GM18861 (cell line): ENCODE data around the gene TNFRSF19.

ENCODE experiments used
- ATAC-seq: cut with Tn5 transposase; IDR thresholded peaks from one replicate; pipeline ENCODE4 v1.9.1; 2021; ENCODE audit not compliant: unreplicated experiment

TNFRSF19 gene

DNA sequence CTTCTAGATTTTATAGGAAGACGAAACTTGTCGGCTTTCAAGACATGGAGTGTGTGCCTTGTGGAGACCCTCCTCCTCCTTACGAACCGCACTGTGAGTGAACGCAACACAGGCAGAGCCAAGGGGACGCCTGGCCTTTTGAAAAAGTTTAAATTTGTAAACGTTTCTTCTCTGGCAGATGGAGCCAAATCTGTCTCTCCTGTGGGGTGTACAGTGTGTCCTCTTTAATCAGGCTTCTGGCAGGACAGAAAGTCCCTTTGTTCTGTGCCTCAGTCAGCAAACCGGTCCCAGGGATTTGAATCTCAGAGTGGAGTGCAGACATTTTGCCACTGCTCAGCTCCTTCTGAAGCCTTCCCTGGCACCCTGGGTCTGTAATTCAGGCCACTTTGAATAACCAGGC, 56.5 kb downstream of the TNFRSF19 start:
- ATAC-seq: no peak

DNA sequence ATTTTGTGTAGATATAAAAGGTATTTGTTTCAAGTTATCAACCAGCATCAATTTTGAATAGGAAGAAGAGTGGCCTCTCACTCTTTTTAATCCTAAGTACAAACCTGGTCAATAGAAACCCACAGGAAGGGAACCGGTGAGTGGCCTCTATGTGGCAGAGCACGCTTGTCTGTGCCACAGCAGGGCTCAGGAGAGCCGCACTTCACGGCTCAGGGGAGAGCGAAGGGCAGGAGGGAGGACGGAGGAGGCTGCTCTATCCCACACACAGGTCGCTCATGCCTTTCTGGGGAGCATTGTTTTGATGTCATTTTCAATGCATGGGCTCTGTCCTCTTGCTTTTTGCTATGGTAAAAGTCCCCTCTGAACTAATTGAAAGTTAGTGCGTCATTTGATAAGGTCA, 57.2 kb downstream of the TNFRSF19 start:
- ATAC-seq: no peak

- no peak for ATAC-seq
These were observed 58.0 kb downstream of the TNFRSF19 start for GRCh38 chr13:23628250-23628649.

GRCh38 chr13:23628765-23629565, 58.8 kb downstream of the TNFRSF19 start:
- ATAC-seq: no peak

GRCh38 chr13:23629566-23630272, 59.5 kb downstream of the TNFRSF19 start:
- no peak for ATAC-seq

DNA sequence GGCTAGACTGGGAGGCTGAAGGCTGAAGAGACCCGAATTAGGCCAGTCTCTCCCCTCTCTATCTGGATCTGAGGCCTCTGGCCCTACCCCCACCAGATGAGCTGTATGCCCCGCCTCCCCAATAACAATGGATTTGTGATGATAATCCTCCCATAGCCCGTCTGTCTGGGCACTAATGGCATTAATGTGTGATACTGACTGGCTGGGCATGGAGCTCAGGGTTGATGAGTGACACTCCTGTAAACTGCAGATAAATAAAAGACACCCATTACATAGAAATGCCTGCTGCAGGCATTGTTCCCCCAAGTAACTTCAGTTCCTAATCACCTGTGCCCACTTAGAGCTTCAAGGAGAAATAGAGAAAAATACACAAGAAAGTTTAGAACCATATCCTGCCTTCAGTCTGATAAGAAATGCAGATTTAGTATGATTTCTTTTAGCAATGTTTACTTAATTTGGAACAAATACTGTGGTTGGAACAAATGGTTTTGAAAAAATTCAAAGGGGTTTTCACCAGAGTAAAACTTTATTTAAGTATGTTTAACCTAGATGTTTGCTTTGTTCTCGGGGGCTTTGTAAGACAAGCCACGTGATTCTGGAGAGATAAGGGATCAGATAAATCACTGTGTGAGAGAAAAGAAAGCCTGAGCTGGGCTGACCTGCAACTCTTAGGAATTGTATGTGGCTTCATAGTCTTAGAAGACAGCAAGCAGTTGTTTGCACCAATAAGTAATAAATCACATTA, 60.3 kb downstream of the TNFRSF19 start:
- no peak for ATAC-seq

DNA sequence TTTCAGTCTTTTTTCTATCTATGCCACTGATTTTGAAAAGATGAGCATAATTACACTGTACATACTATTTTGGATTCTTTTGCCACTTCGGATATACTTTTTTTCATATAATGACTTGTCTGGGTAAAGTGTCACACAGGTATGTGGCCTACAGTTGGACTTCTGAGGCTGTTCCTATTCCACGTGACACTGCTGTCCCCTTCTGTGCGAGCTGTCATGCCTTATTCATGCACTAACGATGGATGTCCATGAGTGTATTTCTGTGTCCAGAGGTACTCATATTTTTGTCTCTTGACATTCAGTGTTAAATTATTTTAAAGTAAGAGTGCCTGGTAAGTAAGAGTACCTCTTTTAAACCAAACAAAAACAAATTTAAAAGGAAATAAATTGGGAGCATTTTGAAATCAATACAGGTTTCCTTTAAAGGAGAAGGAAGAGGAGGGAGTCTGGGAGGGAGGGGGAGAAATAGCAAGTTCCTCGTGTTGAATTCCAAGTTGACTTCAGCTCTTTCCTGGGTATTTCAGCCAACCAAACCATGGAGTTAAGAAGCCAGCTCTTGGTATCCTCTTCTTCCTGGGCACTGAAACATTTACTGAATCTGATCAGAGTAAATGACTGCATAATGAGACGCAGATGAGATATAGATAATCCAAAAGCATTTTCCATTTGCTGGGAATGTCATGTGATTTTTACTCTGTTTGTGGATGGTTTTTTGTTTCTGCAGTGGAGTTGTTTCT, 61.3 kb downstream of the TNFRSF19 start:
- no peak for ATAC-seq

- no peak for ATAC-seq
These were observed 61.9 kb downstream of the TNFRSF19 start for GRCh38 chr13:23632048-23632582.

DNA sequence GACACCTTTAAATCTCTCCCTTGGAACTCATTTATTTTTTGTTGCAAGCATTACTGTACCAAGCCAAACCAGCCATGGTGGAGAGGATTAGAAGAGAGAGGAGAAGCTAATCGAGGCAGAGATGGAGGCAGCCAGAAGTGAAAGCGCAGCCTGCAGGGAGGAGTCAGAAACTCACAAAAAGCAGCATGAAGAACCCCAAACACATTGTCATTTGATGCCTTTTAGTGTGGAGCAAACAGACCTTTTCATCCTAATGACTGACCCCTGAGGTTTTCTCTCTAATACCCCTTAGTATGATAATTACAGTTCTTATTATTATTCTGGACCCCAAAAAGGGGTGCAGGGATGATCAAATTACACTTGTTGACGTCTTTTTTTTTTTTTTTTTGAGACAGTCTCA, 62.5 kb downstream of the TNFRSF19 start:
- no peak for ATAC-seq

- ATAC-seq: no peak
These were observed 64.7 kb downstream of the TNFRSF19 start for GRCh38 chr13:23634897-23635296.

DNA sequence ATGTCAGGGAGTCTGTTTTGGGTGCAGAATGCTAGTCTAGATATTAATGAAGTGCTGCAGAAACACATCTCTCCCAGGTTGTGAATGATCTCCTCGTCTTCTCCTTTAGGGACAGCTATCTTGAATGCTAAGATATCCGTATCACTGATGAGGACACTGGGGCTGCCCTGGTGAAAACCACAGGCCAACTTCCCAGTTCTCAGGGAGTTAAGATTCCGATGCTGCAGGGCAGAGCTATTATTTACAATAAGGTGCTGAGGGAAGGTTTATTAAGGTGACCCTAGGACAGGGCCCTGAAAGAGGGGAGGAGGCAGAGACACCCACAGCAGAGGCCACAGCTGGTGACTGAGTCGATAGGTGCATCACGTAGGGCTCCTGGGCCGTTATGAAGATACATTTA, 66.1 kb downstream of the TNFRSF19 start:
- no peak for ATAC-seq

DNA sequence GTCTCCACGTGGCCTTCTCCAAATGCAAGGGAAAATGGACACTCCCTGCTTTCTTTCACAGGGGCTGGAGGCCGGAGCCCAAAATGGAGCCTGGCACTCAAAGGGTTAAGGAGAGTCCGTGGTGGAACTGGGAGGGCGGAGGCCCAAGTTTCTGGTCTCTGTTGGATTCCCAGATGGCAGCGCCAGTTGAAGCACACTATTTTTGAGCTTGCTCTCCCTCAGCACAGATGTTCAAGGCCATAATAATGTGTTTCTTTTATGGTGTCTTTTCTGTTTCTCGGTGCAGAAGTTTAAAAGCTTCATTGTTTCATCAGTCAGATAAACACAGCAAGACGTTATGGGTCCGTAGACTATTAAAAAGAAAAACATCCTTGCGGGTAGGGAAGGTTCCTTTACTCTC, 67.6 kb downstream of the TNFRSF19 start:
- no peak for ATAC-seq

- no peak for ATAC-seq
These were observed 69.5 kb downstream of the TNFRSF19 start for GRCh38 chr13:23639674-23640073.

DNA sequence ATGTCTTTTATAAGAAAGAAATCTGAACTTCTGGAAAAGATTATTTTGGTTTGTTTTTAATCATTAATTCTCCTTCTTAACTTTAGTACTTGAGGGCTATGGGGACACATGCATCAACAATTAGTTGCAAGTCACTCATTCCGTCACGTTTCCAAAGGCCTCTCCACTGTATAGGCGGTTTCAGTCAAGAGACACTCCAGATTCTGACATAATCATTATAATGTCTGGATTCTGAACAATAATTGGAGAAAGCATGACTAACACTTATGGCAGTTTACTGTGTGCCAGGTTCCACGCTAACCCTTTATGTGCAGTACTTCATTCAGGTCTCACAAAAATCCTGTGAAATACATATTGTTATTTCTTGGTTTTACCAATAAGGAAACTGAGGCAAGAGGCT, 71.9 kb downstream of the TNFRSF19 start:
- ATAC-seq: no peak

DNA sequence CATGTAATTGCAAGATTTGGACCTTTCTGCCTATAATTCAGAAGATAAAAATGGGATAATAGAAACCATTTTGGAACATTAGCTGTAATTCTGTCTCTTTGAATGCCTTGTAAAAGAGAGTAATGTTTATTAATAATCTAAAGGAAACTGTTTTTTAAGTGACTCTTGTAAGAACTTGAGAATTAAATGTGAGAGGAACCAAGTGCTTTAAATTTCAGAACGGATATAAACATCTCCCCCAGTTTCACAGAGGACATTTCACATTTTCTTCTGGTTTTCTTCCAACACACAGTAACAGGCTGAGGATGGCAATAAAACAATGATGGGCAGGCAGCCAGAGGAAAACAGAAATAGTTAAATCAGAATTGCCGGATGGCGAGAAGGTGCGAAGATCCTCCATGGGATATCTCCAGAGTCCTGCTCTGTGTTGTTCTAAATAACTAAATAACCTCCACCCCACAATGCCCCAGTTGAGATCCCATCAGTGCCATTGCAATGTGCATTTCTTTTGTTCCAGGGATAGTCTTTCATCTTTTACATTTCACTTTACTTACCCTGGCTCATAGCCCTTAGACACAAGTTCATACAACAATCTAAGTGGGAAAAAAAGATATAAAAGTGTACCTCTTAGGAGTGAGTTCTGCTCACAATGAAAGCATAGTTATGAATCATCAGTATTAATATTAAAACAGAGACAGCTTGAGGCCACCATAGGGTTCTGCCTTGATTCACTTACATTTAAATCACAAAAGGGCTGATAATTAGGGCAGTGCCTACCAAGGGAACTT, 73.3 kb downstream of the TNFRSF19 start:
- ATAC-seq: no peak

- ATAC-seq: no peak
These were observed 73.9 kb downstream of the TNFRSF19 start for GRCh38 chr13:23644126-23644419.

DNA sequence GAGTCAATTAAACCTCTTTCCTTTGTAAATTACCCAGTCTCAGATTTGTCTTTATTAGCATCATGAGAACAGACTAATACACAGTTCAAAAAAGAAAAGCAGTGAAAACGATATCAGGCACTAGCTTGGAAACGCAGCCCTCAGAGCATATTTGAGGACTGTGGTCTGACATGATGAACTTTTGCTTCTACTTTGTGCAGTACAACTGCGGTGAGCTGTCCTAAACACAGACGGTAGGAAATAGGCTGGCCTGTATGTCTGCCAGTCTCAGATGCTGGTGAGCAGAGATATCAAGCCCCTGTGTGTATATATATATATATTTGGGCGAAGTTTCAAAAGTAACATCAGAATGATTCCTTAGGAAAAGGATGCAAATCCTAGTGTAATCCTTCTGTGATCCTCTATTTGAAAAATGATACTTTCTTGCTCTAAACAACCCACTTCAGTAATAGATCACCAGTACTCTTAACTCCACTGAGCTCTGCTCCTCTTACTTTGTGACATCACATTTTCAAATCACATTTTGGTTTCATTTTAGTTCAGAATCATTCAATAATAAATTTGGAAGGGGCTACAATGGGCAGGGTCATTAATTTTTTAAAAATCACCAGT, 74.4 kb downstream of the TNFRSF19 start:
- no peak for ATAC-seq

- ATAC-seq: no peak
These were observed 75.6 kb downstream of the TNFRSF19 start for GRCh38 chr13:23645851-23646250.

GRCh38 chr13:23651439-23651838, 81.2 kb downstream of the TNFRSF19 start:
- no peak for ATAC-seq

- no peak for ATAC-seq
These were observed 81.7 kb downstream of the TNFRSF19 start for GRCh38 chr13:23651887-23652286.
